ENCODE data around the gene SACS. TPM values are rescaled to one million over a fixed set of nuclear protein-coding genes. Genes with fewer than 3 reads are reported as not detected.
A peak's percentile ranks its signal among the peaks of the same experiment; 100 is the strongest.

Gene SACS
- total and polyA plus RNA-seq, 2 experiments from 2014 or later: 3.2 to 29.9 TPM

DNA sequence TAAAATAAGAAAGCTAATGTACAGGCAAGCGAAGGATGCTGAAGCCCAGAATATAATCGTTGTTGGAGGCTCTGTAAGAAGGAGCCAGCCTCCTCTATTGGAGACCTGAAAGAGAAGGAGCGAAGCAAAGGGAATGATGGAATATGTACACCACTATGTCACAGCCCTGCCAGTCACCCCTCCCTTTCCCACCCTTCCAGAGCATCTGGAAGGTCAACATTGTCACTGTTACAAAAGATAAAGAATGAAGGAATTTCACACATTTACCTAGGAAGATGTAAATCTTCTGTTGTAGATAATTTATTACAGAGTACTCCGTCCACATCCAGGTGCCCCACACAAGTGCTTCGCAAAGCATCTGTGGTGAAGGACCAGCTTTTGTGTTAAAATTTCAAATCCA lies 39.7 kb upstream of the SACS start:
- Histone ChIP-seq H3K79me2 (no peaks in the 10 kb centered on the region), H3K4me1 (ENCODE audit: insufficient read depth) (peaks cover 9% of the 10 kb centered on the region), H3K4me2 (no peak overlapping the region), H3K9me3 (ENCODE audit: low read depth) (no peaks in the 10 kb centered on the region), H3K9me2 (replicated peaks; ENCODE audit: insufficient read depth) (no peaks in the 10 kb centered on the region), H3K27me3 (no peaks in the 10 kb centered on the region), H2AFZ (no peak overlapping the region), H4K20me1 (ENCODE audit: insufficient read depth, poor library complexity, severe bottlenecking) (no peaks in the 10 kb centered on the region), H3K4me3 (no peak overlapping the region), H3K36me3 (replicated peaks; ENCODE audit: insufficient read depth, low read depth) (no peaks in the 10 kb centered on the region), H3K27ac (no peak overlapping the region)
- WGBS (ENCODE audit: low lambda C conversion rate, missing lambda C conversion rate): 88% methylated on average over 5 of the region's 5 CpGs
- TF ChIP-seq, protein P1, sequence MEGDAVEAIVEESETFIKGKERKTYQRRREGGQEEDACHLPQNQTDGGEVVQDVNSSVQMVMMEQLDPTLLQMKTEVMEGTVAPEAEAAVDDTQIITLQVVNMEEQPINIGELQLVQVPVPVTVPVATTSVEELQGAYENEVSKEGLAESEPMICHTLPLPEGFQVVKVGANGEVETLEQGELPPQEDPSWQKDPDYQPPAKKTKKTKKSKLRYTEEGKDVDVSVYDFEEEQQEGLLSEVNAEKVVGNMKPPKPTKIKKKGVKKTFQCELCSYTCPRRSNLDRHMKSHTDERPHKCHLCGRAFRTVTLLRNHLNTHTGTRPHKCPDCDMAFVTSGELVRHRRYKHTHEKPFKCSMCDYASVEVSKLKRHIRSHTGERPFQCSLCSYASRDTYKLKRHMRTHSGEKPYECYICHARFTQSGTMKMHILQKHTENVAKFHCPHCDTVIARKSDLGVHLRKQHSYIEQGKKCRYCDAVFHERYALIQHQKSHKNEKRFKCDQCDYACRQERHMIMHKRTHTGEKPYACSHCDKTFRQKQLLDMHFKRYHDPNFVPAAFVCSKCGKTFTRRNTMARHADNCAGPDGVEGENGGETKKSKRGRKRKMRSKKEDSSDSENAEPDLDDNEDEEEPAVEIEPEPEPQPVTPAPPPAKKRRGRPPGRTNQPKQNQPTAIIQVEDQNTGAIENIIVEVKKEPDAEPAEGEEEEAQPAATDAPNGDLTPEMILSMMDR (IDR thresholded peaks at IDR 0.05; ENCODE audit: poor library complexity): no peak
- TF ChIP-seq EZH2 (IDR thresholded peaks at IDR 0.05; ENCODE audit: borderline replicate concordance): no peak
- TF ChIP-seq EZH2phosphoT487 (IDR thresholded peaks at IDR 0.05; ENCODE audit: low read depth, severe bottlenecking, unreplicated experiment): no peak
- no peak for DNase-seq (ENCODE audit: low spot score)

DNA sequence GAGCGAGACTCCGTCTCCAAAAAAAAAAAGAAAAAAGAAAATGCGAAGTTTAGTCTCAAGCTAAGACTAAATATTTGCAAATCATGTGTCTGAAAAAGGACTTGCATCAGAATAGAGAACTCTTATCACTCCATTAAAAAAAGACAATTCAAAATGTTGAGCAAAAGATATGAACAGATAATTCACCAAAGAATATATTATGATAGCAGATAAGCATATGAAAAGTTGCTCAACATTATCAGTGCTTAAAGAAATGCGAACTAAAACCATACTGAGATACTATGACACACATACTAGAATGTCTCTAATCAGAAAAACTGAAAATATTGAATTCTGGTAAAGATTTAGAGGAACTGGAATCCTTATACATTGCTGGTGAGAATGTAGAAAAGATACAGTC lies 38.7 kb upstream of the SACS start:
- TF ChIP-seq EZH2phosphoT487 (IDR thresholded peaks at IDR 0.05; ENCODE audit: low read depth, severe bottlenecking, unreplicated experiment): no peak
- TF ChIP-seq, protein P1 (IDR thresholded peaks at IDR 0.05; ENCODE audit: poor library complexity): no peak
- no peak for TF ChIP-seq EZH2 (IDR thresholded peaks at IDR 0.05; ENCODE audit: borderline replicate concordance)
- H3K36me3 ChIP-seq (replicated peaks; ENCODE audit: insufficient read depth, low read depth): no peaks in the 10 kb centered on the region

DNA sequence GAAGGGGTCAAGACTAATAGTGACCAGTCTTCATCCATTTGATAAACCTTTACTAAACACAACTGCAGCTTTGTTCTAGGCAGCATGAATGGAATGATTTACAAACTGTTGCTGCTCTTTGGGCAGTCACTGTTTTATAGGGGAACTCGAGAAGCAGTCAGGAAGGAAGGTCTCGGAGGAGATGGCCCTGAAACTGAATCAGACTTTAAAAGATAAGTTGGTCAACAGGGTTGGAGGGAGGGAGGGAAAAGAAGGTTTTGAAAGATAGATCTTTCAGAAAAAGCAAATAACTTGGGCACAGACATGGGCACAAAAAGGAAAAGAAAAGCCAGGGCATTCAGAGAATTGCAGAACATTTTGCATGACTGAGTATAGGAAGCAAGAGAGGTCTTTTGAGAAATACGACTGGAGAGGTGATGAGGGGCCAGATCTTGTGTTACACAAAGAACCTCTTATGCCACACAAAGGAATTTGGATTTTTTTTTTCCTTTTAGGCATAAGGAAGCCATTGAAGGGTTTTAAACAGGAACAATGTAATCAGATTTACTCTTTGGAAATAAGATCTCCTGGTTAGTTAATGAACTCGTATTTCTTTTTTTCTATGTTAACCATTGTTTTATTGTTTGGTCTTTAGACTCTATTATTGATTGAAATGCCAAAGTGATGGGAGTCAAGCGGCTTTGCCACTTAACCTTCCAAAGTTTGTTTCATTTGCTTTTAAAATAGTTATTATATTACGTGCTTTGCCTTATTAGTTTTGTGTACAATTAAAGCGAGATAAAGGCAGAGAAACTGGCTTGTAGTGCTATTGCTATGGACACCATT lies 37.5 kb upstream of the SACS start:
- no peak overlapping the region for H3K4me3 ChIP-seq
- peaks cover 17% of the 10 kb centered on the region for H3K4me1 ChIP-seq (ENCODE audit: insufficient read depth)
- TF ChIP-seq EZH2phosphoT487 (IDR thresholded peaks at IDR 0.05; ENCODE audit: low read depth, severe bottlenecking, unreplicated experiment) (no peak), EZH2 (IDR thresholded peaks at IDR 0.05; ENCODE audit: borderline replicate concordance) (no peak)
- TF ChIP-seq, protein P1 (IDR thresholded peaks at IDR 0.05; ENCODE audit: poor library complexity): no peak
- no peaks in the 10 kb centered on the region for H4K20me1 ChIP-seq (ENCODE audit: insufficient read depth, poor library complexity, severe bottlenecking)
- H3K27ac ChIP-seq: peak overlapping the region; percentile 8
- no peak for DNase-seq (ENCODE audit: low spot score)
- H3K79me2 ChIP-seq: no peaks in the 10 kb centered on the region
- no peaks in the 10 kb centered on the region for H3K27me3 ChIP-seq
- H3K9me3 ChIP-seq (ENCODE audit: low read depth): no peaks in the 10 kb centered on the region
- no peaks in the 10 kb centered on the region for H3K36me3 ChIP-seq (replicated peaks; ENCODE audit: insufficient read depth, low read depth)
- no peaks in the 10 kb centered on the region for H3K9me2 ChIP-seq (replicated peaks; ENCODE audit: insufficient read depth)
- H2AFZ ChIP-seq: no peak overlapping the region
- H3K4me2 ChIP-seq: peak overlapping the region; percentile 15
- 42% methylated on average over 7 of the region's 7 CpGs for WGBS (ENCODE audit: low lambda C conversion rate, missing lambda C conversion rate)

More for the DNA sequence above, 38.7 kb upstream of the SACS start:
- Histone ChIP-seq H3K27me3 (no peaks in the 10 kb centered on the region), H3K4me3 (no peak overlapping the region), H3K9me2 (replicated peaks; ENCODE audit: insufficient read depth) (no peaks in the 10 kb centered on the region), H4K20me1 (ENCODE audit: insufficient read depth, poor library complexity, severe bottlenecking) (no peaks in the 10 kb centered on the region), H3K9me3 (ENCODE audit: low read depth) (no peaks in the 10 kb centered on the region), H2AFZ (no peak overlapping the region), H3K4me1 (ENCODE audit: insufficient read depth) (peaks cover 13% of the 10 kb centered on the region), H3K27ac (no peak overlapping the region), H3K79me2 (no peaks in the 10 kb centered on the region), H3K4me2 (no peak overlapping the region)
- no peak for DNase-seq (ENCODE audit: low spot score)
- 81% methylated on average over 4 of the region's 4 CpGs for WGBS (ENCODE audit: low lambda C conversion rate, missing lambda C conversion rate)

Measured in hepatocyte (in vitro differentiated cells).